AML-193 (cell line): ENCODE results near the gene STPG4.
"Not testable (repeated sequence)": the region's sequence is repeated elsewhere in the genome, so short reads cannot be mapped to it uniquely, and the experiment has no call there.

Experiments
- DNase-seq, 2 experiments: peaks; one replicate each; lab custom pipeline; 2025; lab: John Stamatoyannopoulos, UW

STPG4 gene

GRCh38 chr2:47172922-47173695 lies 18.0 kb upstream of the STPG4 start:
- DNase-seq = no peak

GRCh38 chr2:47172156-47172921 lies 17.2 kb upstream of the STPG4 start:
- no peak for DNase-seq

DNA sequence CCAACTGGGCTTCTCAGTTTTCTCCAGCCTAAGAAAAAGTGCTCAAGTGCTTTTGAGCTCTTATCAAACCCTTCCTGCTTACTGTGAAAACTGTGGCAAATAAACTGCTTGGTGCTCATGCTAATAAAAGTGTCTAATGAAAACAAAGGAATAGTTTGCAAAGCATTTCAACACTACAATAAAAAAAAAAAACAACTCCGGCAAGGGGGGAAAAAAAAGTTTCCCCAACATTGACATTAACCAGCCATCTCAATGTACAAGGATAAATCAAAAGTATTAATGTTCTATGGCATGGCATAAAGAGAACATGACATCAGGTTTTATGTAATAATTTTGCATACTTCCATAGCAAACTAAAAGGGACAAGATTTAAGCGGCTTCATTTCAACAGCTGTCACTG lies 14.7 kb upstream of the STPG4 start:
- no peak for DNase-seq

DNA sequence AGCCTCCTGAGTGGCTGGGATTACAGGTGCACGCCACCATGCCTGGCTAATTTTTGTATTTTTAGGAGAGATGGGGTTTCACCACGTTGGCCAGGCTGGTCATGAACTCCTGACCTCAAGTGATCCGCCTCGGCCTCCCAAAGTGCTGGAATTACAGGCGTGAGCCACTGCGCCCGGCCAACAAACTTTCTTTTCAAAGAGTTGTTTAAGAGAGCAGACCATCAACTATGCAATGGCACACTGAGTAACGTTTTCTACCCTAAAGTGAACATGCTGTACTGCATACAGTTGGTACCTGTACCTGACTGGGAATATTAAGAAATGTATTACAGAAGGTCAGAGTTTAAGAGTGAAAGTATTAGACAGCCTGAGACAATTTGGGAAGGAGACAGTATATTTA lies 13.8 kb upstream of the STPG4 start:
- not testable (repeated sequence) for DNase-seq

DNA sequence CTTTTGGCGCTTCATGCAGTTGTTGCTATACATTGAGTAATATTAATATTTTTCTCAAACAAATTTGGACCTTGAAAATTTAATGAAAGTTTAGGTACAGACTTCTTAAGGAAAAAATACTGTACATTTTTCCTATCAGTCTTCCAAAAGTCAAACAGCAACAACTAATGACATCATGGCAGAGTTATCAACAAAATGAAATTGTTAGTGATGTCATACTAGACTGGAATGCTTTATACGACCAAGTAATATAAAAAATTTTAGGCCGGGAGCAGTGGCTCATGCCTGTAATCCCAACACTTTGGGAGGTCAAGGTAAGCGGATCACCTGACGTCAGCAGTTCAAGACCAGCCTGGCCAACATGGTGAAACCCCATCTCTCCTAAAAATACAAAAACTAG lies 12.0 kb upstream of the STPG4 start:
- DNase-seq = no peak

DNA sequence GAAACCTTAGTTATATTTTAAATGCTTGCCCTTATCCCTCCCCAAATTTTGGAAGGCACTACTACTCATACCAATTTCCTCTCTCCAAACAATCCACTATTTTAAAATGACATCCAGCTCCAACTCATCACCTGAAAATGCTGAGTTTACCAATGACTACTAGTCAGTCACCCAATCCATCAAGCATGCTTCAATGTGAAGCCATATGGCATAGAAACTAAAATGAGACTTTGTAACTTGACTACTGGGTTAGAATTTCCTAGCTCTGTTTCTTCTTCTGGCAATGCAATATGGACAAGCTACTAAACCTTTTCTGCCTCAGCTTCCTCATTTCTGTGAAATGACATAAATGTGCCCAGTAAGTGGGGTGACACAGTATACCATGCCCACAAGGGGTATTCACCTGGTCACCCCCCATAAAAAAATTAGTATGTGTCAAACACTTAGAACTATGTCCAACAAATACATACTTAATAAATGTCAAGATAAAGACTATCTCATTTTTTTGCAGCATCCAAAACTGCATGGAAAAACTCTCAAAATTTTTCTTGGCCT lies 10.0 kb upstream of the STPG4 start:
- DNase-seq = peak in 1 of 2 experiments; percentile 25

GRCh38 chr2:47162780-47163179 lies 7.7 kb upstream of the STPG4 start:
- DNase-seq = no peak

- DNase-seq = no peak
Measured at GRCh38 chr2:47161475-47161874, 6.4 kb upstream of the STPG4 start.

GRCh38 chr2:47160660-47161059 lies 5.6 kb upstream of the STPG4 start:
- DNase-seq = no peak

GRCh38 chr2:47160211-47160610 lies 5.1 kb upstream of the STPG4 start:
- no peak for DNase-seq

DNA sequence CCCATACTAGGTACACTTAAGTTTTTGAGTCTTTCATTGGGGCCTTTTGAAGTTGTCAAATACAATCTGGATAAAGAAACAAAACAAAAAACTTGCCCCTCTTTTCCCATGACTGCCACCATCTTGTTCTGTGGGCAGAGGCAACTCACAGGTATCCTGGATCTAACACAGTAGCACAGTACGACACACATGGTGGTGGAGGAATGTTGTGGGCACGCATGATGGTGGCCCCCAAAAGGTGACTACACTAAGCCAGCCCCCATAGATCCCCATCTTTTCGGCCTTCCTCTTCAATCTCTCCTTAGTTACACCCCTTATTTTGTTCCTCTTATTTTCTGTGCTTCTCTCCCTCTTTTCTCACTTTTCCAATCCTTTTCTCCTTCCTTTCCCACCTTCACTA lies 4.5 kb upstream of the STPG4 start:
- no peak for DNase-seq

GRCh38 chr2:47158576-47158975 lies 3.5 kb upstream of the STPG4 start:
- no peak for DNase-seq

DNA sequence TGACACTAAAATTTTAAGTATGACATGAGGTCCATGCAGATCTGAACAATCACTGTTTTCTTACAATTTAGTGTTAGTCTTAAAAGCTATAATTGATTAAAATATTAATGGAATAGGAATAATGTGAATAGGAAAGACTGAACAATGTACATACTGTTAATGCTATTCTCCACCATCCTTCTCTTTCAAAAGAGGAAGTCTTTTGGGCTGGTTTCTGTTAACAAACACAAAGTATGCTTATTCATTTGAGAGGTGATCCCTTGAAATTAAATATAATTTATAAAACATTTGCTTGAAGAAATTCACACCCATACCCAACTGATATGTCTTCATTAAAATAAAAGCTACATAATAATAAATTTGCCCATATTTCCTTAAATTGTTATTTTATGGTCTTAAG lies 2.3 kb downstream of the STPG4 start:
- DNase-seq = no peak

- DNase-seq = no peak
Measured at GRCh38 chr2:47150175-47150574, 4.9 kb downstream of the STPG4 start.

DNA sequence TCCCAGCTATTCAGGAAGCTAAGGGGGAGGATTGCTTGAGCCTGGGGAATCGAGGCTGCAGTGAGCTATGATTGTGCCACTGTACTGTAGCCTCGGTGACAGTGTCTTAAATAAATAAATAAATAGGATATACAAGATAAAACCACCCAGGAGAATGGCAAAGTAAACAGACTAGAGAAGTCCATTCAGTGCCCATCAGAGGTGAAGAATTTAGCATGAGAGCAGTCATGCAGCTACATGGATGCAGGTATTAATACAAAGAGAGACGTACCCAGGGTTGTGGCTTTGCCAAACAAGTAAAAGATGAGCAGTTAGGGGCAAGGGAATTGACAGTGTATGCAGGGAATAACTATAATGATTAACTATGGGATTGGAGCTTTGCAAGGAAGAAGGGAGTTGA lies 8.1 kb downstream of the STPG4 start:
- DNase-seq = no peak

DNA sequence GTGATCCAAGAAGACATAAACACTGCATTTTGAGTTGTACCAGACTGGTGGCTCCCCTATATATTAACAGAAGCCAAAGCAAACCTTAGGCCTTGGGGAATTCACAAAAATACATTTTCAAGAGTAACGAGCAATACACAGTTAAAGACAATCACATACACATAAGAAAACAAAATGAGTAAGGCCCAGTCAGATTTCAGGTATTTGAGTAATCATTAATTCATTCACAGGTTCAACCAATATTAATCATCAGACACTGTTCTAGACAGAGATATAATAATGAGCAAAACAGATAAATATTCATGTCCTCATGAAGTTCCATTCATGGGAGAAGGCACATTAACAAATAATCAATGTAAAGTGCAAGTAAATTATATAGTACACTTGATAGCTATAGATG lies 9.6 kb downstream of the STPG4 start:
- no peak for DNase-seq

GRCh38 chr2:47141520-47141919 lies 13.6 kb downstream of the STPG4 start:
- no peak for DNase-seq

DNA sequence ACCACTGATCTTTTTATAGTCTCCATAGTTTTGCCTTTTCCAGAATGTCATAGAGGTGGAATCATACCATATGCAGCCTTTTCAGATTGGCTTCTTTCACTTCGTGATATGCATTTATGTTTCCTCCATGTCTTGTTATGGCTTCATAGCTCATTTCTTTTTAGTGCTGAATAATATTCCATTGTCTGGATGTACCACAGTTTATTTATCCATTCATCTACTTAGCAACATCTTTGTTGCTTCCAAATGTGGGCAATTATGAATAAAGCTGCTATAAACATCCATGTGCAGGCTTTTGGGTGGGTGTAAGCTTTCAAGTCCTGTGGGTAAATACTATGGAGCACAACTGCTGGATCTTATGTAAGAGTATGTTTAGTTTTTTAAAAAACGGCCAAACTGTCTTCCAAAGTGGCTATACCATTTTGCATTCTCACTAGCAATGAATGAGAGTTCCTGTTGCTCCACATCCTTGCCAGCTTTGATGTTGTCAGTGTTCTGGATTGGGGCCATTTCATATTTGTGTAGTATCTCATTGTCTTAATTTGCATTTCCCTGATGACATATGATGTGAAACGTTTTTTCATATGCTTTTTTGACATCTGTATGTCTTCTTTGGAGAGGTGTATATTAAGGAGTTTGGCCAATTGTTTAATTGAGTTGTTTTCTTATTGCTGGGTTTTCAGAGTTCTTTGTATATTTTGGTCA lies 20.6 kb downstream of the STPG4 start:
- DNase-seq = no peak

DNA sequence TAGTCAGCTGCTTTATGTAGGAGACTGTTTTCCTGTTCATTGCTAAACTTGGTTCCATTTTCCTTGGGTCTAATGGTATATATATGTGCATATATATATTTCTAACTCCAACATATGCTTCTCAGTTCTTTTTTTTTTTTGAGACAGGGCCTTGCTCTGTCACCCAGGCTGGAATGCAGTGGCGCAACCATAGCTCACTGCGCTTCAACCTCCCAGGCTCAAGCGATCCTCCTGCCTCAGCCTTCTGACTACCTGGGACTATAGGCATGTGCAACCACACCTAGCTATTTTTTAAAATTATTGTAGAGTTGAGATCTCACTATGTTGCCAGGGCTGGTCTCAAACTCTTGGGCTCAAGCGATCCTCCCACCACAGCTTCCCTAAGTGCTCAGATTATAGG lies 22.1 kb downstream of the STPG4 start:
- no peak for DNase-seq

DNA sequence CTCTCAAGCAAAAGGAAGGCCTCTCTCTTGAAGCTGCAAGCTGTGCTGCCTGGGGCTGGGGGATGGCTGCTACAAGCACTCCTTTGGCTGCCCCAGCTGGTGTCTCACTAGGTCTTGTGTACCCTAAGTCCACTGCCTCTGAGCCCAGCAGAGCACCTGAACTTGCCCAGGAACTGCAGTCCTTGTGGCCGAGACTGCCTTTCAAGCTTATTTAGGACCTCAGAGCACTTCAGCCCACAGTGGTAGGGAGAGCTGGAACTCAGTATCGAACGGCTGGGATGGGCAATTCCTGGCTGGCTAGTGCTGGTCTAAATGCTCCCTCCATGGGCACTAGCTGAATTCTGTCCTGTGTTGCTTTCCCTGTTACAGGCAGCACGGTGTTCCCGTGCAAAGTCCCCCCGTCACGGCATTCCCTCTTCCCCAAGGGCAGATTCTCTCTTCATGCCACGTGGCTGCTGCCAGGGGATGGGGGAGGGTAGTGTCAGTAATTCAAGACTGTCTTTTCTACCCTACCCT lies 25.9 kb downstream of the STPG4 start:
- DNase-seq = no peak

- DNase-seq = no peak
Measured at GRCh38 chr2:47128705-47129104, 26.4 kb downstream of the STPG4 start.

DNA sequence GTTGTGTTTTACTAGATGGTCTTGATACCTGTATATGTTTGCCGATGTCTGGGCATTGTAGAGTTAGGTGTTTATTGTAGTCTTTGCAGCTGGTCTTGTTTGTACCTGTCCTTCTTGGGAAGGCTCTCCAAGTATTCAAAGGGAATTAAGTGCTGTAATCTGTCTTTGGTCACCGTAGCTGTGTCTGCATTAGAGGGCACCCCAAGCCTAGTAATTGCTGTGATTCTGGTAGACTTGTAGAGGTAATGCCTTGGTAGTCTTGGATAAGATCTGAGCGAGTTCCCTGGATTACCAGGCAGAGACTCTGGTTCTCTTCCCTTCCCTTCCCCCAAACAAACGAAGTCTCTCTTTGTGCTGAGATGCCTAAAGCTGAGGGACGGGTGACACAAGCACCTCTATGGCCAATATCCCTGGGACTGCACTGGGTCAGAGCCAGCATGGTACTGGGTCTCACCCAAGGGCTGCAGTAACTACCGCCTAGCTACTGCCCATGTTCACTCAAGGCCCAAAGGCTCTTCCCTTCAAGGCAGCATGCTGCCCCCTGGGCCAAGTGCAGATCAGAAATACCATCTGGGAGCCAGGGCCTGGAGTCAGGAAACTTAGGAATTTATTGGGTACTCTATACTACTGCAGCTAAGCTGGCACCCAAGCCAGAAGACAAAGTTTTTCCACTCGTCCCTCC lies 27.1 kb downstream of the STPG4 start:
- DNase-seq = no peak
